ENCODE data around the gene SLC29A4.
"Not testable (repeated sequence)": the region's sequence is repeated elsewhere in the genome, so short reads cannot be mapped to it uniquely, and the experiment has no call there.

The SLC29A4 gene

DNA sequence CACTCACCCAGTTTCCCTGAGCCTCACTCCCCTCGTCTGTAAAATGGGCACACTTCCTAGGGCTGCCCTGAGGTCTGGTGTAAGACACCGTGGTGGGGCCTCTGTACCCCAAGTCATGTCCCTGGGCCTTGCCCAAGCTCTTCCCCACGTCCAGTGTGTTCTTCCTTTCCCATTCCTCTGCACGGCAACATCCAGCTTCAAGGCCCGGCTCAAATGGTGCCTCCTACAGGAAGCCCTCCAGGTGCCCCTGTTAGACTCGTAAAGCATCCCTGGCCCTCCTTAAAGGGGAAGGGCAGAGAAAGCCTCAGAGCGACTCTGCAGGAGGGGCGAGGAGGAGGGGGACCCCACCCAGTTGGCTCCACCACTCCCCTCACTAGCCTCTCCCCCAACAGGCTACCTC, 8.6 kb downstream of the SLC29A4 start:
- in situ Hi-C loops (cut with MboI; ENCODE audit: low sequenced_read_pairs, unreplicated experiment) = no loop called here
- TF ChIP-seq, protein P1, sequence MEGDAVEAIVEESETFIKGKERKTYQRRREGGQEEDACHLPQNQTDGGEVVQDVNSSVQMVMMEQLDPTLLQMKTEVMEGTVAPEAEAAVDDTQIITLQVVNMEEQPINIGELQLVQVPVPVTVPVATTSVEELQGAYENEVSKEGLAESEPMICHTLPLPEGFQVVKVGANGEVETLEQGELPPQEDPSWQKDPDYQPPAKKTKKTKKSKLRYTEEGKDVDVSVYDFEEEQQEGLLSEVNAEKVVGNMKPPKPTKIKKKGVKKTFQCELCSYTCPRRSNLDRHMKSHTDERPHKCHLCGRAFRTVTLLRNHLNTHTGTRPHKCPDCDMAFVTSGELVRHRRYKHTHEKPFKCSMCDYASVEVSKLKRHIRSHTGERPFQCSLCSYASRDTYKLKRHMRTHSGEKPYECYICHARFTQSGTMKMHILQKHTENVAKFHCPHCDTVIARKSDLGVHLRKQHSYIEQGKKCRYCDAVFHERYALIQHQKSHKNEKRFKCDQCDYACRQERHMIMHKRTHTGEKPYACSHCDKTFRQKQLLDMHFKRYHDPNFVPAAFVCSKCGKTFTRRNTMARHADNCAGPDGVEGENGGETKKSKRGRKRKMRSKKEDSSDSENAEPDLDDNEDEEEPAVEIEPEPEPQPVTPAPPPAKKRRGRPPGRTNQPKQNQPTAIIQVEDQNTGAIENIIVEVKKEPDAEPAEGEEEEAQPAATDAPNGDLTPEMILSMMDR (IDR thresholded peaks at IDR 0.05; ENCODE audit: borderline replicate concordance, control extremely low read depth, extremely low read depth, insufficient read depth, missing control alignments) = no peak
- DNase-seq (ENCODE audit: low spot score) = no peak

DNA sequence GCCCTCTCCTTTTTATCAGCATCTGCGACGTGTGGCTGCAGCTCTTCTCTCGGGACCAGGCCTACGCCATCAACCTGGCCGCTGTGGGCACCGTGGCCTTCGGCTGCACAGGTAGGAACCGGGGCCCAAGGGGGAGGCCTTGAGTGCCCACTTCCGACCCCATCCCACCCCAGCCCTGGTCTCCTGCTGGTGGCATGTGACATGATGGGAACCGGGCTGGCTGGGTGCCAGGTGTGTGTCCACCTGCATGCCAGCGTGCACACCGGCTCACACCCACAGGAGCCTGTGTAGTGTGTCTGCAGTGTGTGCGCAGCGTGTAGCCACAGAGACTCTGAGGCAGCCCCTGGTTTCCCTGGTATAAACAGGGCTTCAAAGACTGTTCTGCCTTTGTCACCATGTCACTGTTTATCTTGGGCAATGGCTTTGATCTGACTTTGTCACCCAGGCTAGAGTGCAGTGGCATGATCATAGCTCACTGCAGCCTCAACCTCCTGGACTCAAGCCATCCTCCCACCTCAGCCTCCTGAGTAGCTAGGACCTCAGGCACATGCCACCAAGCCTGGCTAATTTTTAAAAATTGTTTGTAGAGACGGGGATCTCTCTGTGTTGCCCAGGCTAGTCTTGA, 9.1 kb downstream of the SLC29A4 start:
- in situ Hi-C loops (cut with MboI; ENCODE audit: low sequenced_read_pairs, unreplicated experiment); DNase-seq (ENCODE audit: low spot score): not testable (repeated sequence)

DNA sequence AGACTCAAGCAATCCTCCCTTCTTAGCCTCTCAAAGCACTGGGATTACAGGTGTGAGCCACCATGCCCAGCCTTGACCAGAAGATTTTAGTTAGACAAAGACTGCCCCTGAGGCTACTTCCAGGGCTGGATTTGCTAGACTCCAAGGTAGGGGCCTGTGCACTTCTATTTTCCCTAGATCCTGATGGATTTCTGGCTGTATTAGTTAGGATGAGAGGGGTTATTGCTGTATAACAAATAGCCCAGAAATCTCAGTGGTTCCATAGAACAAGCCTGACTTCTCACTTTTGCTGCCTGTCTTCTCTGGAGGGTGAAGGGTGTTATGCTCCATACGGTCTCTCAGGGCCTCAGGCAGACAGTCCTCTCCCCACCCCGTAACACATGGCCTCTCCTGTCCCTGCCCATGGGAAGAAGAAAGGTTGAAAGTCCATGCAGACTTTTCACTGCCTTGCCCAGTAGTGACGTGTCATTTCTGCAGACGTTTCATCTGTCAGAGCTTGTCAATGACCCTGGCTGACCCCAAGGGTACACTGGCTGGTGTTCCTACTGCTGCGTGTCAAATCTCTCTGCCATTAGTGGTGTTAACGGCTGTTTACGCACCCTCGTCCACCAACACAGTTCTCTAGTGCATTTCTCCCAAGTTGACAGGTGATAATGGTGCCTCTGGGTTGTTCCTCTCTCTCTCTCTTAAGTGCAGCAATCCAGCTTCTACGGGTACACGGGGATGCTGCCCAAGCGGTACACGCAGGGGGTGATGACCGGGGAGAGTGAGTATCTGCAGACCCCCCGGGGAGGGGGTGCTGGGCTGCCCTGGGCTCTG, 11.6 kb downstream of the SLC29A4 start:
- in situ Hi-C loops (cut with MboI; ENCODE audit: low sequenced_read_pairs, unreplicated experiment) = no loop called here
- no peak for DNase-seq (ENCODE audit: low spot score)
- TF ChIP-seq, protein P1 (IDR thresholded peaks at IDR 0.05; ENCODE audit: borderline replicate concordance, control extremely low read depth, extremely low read depth, insufficient read depth, missing control alignments) = no peak

DNA sequence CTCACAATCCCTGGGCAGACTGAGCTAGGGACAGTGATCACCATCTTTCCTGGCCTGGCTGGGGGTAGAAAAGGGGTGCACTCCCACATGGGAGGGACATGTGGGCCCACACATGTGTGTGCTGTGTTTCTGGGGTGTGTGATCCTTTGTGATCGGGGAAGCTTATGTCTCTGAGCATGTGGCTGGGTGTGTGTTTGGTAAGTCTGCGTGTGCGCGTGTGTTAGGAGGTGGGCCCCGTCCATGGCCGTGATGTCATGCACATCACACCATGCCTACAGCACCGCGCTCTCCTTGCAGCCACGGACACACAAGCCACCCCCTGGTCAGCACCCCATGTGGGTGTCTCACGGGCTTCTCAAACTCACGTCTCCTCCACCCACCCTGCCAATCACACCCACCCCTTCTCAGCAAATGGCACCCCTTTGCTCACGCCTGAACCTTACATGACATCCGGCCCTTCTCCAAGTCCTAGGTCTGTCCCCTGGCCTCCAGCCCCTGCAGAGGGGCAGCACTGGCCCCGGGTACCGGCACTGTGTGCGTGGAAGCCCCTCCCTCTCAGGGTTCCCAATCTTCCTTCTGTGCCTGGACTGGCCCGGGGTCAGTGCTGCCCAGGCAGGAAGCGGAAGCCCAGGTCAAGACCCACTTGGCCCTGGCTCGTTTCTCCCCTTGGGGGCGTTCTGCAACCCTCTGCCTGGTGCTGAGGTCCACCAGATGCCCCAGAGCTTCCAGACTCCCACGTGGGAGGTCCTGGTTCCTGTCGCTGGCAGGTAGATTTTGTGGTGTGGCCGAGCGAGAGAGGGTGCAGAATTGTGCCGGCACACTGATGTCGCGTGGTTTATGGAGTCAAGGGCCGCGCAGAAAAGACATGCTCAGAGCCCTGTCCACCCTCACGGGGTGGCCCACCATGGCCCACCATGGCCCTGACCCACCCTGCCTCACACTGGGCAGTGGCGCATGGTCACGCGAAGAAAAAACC, 12.6 kb downstream of the SLC29A4 start:
- DNase-seq (ENCODE audit: low spot score) = no peak
- TF ChIP-seq, protein P1 (IDR thresholded peaks at IDR 0.05; ENCODE audit: borderline replicate concordance, control extremely low read depth, extremely low read depth, insufficient read depth, missing control alignments) = no peak
- in situ Hi-C loops (cut with MboI; ENCODE audit: low sequenced_read_pairs, unreplicated experiment) = no loop called here

DNA sequence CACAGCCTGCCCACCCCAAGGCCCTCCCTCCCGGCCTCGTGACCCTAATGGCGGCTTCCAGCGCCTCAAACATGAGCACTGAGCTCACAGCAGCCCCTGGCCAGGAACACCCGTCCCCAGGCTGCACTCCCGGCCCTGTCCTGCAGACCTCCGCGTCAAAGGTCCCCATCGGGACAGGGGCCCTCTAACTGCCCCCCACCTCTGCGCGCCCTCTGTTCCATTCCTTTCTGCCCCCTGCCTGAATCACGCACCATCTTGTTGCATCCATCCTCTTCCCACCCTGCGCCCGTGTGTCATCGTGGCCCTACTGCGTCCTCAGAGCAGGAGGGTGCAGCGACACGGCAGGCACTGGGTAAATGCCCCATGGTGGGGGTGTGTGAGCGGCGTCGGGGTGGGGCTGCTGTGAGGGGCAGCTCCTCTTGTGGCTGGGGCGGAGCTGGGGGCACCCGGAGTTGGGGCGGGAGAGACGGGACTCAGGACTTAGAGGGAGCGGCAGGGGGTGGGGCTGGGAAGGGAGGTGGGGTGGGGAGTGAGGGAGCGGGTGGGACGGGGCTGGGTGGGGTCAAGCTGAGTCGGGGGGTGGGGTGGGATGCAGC, 13.4 kb downstream of the SLC29A4 start:
- DNase-seq (ENCODE audit: low spot score) = no peak
- TF ChIP-seq, protein P1 (IDR thresholded peaks at IDR 0.05; ENCODE audit: borderline replicate concordance, control extremely low read depth, extremely low read depth, insufficient read depth, missing control alignments) = no peak
- in situ Hi-C loops (cut with MboI; ENCODE audit: low sequenced_read_pairs, unreplicated experiment) = no loop called here

DNA sequence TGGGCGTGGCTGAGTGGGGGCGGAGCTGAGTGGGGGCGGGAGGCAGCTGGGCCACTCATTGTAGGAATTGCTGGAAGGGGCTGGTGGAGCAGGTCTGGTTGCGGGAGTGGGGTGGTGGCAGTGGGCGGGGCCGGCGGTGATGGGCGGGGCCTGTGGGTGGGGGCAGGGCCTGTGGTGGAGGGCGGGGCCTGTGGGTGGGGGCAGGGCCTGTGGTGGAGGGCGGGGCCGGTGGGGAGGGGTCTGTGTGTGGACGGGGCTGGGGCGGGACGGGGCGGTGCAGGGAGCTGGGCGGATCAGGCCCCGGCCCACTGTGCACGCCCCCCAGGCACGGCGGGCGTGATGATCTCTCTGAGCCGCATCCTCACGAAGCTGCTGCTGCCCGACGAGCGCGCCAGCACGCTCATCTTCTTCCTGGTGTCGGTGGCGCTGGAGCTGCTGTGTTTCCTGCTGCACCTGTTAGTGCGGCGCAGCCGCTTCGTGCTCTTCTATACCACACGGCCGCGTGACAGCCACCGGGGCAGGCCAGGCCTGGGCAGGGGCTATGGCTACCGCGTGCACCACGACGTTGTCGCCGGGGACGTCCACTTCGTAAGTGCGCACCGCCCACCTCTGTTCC, 14.0 kb downstream of the SLC29A4 start:
- DNase-seq (ENCODE audit: low spot score) = peak; percentile 87
- TF ChIP-seq, protein P1 (IDR thresholded peaks at IDR 0.05; ENCODE audit: borderline replicate concordance, control extremely low read depth, extremely low read depth, insufficient read depth, missing control alignments) = no peak
- in situ Hi-C loops (cut with MboI; ENCODE audit: low sequenced_read_pairs, unreplicated experiment) = no loop called here
